Activated gamma-delta T cell treated with anti-CD3 and anti-CD28 coated beads, Interleukin-2, amount 50 U/mL, for 16 hours (primary cell): Measurements from ENCODE around the gene BEGAIN.

Experiments
- DNase-seq: peaks from one replicate; pipeline ENCODE4 v3.0.0-alpha.2; 2020; ENCODE audit warnings: low read depth

The BEGAIN gene

DNA sequence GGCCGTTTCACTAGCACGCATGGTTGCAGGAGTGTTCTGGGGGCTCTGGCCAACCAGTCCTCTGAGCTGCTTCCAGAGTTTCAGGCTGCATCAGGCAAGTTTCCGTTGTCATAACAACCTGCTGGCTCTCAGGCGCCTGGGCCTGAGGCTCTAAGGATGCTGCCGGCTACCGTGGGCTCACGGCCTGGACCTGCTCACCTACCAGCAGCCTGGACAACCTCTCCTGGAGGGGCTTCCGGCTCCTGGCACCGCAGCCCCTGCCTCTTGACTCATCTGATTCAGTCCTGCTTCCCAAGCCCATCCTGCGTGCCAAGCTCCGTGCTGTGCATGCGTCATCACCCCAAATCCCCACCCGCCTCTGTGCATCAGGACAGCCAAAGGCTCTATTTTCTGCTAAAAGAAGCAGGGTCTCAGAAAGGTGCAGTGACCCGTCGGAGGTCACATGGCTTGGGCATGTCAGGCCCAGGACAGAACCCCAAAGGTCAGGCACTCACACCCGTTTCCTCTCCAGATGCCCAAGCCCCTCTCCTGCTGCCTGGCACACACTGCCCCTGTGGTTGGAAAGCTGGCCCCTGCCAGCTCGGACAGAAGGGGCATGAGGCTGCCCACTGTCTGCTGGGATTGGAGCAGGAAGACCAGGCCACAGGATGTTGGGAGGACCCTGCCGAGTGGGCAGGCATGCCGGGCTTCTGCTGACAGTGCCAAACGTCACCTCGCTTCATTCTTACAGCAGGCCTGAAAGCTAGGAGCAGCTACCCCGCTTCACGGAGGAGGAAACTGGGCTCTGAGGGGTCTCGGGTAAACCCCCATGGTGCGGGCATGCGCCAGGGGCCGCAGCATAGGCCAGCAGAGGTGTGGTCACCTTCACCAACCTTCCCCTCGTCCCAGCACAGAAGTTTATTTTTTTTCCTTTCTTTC, 5.7 kb downstream of the BEGAIN start:
- no peak for DNase-seq

DNA sequence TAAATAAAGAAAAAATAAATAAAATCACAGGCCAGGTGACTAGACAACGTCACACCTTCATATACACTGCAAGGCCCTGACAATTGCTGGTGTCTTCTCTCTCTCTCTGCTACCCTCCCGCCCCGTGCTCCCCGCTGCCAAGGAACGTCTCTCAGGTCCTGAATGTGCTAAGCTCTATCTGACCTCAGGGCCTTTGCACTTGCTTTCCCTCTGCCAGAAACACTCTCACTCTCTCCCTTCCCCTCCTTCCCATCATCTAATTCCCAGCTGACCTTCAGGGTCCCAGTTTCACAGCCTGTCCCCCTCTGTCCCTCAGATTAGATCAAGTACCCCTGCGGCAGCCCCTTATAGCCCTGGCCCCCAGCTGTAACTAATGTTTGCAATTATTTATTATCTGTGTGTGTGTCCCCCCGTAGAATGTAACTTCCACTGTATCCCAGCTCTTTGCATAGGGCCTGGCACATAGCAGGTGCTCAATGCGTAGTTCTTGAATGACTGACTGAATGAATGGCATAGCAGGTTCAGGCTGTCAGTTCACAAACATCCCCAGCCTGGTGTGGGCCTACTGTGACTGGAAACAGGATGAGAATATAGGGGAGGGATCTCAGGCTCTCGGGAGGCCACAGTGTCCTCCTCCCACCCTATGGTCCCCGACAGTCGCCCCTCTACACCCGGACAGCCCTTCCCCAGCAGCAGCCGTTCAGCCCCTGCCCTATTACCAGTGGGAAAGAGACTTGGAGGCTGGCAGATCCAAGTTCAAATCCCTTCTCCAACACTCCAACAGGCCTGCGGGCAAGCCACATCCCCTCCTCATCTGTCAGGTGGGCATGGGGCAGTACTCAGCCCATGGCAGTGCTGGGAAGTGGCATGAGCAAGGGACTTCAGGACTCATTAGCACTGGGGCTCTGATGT, 6.6 kb downstream of the BEGAIN start:
- no peak for DNase-seq

DNA sequence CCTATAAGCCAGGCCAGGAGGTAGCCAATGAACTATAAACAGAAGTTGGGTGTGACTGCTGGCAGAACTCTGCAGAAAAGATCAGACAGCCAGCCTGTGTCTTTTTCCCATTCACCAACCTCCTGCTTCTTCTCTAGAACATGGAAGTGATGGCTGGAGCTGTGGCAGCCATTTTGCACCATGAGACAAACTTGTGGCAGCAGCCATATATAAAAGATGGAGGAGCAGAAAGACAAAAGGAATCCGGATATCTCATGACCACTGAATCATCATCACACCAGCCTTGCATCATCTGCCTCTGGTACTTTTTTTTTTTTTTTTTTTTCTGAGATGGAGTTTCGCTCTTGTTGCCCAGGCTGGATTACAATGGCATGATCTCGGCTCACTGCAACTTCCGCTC, 8.7 kb downstream of the BEGAIN start:
- no peak for DNase-seq

DNA sequence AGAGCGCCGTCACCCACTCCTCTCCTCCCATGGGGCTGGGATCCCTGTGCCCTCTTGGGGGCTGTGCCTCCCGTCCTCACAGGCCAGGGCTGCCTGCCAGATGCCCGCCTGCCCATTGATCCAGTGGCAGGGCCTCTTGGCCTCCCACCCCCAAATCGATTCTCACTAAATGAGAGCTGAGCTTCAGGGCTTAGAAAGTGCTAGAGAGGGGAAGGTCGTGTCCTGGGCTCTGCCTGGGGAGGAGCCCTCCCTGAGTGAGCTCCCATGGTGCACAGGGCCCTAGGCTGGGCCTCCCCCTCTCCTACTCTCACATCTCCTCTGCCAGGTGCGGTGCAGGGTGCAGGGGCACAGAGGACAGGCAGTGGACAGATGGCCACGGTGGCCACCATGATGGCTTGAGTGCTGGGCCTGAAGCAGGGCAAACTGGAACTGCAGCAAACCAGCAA, 9.2 kb downstream of the BEGAIN start:
- no peak for DNase-seq

DNA sequence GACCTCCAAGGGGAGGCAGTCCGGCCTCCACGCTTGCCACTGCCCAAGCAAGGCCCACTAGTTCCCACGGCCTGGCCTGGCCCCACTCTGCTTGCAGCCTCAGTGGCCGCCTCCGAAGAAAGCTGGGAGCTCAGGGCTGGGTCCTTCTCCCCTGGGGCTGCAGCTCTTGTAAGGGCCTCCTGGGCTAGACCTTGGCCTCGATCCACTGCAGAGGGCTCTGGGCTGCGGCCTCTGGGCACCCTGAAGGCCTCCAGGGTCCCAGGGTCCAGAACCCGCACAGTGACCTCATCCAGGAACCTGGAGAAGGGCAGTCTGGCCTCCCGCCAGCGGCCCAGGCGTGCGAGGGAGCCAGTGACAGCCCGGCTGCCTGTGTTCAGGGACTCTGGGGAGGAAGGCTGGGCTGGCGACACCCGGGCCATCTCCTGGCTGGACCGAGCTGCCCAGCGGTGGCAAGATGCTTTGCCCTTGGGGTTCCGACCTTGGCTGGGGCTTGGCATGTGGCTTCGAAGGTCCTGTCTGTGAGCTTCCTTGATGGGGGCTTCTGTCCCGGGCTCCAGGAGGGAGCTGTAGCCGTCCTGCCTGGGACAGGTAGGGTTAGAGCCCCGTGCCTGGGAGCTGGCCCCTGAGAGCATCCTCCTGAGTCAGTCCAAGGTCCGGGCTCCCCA, 9.8 kb downstream of the BEGAIN start:
- DNase-seq = no peak

DNA sequence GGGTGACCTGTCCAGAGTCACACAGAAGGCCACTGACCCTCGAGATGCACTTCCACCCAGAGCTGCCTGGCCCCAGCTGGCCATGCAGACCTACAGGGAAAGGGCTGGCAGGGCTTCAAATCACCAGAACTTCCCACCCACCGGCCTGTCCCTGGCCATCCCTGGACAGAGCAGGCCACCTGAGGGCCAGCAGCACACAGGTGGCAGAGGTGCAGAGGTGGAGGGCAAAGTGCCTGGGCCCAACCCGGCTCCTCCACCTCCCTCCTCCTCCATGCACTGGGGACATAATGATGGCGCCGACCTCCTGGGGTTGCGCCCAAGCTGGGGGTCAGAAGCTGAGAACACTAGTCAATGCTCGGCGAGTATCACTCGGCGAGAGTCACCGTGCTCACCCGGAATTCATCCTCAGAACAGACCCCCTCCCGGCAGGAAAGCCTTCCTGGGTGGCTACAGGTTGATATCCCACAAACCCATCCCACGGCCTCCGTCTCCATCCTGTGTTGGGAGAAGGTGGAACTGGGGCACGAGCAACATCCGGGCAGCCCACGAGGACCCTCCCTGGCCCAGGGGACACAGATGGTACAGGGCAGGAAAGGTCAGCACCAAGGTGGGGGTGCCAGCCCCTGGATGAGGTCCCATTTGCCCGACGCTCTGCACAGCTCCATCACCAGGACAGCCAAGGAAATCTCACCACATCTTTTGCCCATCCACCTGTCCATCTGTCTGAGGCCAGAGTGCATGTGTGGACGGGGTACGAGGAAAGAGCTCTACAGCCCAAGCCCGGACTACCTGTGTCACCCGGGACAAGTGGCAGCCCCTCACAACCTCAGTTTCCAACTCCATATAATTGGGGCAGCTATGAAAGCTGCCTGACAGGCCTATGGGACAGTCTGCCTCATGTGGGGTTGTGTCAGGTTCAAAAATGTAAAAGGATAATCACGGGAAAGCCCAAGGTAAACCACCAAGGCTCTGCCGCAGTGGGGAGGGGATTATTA, 10.8 kb downstream of the BEGAIN start:
- no peak for DNase-seq

DNA sequence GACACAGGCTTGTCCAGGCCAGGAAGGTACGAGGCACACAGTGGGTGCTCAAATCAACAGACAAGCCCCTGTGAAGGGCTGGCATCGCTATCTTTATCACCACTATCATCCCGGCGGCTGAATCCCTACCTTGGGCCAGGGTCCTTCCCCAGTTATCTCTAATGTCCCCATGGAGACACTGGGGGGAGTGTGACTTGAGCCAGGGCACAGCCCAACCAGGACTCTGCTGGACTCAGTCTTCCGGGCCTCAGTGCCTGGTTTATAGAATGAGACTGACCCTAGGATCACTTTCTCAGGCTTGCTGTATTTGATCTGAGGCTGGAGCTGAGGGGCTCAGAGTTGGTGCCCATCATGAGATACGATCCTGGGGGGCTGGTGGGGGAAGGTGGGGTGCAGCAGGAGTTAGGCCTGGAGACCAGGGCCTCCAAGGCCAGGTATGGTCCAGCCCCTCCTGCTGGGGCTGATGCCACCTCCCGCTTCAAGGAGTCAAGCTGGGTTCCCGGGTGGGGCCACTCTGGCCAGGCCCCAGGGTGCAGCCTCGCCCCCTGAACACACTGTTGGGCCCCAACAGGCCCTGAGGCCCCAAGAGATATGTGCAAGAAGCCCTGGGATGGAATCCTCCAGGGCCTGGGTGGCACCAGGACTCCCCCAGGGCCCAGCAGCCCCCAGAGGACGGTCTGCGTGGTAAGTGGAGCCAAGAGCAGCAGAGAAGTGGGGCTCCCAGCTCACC, 11.8 kb downstream of the BEGAIN start:
- DNase-seq = no peak

DNA sequence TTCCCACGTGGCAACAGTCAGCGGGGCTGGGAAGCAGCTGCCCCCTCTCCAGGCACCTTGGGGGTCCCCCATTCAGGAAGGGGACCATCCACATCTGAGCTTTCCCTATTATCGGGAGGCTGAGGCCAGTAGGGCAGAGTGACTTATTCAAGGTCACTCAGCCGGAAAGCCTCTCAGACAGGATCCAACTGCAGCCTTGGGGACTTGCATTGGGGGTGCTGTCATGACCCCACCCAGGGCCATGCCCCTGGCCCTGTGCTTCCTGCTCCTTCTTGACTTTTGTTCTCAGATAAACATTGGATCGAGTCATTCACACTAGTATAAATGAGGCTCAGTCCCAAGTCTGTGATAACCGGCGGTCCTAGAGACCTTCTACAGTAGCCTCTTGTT, 12.6 kb downstream of the BEGAIN start:
- no peak for DNase-seq

DNA sequence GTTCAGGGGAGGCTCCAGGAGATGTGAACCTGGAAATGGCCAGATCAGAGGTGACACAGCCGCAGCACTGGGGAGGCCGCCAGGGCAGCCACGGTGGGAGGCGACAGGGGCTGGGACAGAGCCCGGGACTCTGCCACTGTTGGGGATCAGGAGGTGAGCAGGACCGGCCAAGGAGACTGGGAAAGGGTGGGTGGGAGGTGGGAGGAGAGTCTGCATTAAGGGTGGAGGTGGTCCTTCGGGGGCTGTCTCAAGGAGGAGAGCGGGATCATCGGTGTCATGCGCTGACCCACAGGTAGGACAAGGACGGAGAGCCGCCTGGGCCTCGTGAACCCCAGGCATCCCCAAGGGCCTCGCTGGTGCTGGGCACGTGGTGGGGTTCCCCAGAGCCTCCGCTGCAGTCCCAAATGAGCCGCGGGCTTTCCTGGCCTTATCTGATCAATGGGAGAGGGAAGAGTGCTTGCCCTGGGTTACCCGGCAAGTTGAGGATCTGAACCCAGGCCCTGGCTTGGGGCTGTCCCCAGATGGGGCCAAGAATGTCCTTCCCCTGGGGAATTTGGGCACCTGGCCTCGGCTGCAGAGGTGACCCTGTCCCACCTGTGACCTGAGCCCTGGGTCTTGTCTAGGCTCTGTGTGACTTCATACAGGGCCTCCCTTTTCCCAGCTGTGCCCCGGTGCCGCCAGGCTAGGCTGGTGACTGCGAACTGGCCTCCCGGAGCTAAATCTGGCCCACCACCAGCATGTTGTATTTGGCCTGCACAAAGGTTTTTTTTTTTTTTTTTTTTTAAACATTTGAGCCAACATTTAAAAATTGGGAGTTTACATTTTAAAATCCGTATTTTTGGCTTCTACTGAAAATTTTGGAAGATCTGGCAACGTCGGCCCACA, 13.2 kb downstream of the BEGAIN start:
- no peak for DNase-seq

DNA sequence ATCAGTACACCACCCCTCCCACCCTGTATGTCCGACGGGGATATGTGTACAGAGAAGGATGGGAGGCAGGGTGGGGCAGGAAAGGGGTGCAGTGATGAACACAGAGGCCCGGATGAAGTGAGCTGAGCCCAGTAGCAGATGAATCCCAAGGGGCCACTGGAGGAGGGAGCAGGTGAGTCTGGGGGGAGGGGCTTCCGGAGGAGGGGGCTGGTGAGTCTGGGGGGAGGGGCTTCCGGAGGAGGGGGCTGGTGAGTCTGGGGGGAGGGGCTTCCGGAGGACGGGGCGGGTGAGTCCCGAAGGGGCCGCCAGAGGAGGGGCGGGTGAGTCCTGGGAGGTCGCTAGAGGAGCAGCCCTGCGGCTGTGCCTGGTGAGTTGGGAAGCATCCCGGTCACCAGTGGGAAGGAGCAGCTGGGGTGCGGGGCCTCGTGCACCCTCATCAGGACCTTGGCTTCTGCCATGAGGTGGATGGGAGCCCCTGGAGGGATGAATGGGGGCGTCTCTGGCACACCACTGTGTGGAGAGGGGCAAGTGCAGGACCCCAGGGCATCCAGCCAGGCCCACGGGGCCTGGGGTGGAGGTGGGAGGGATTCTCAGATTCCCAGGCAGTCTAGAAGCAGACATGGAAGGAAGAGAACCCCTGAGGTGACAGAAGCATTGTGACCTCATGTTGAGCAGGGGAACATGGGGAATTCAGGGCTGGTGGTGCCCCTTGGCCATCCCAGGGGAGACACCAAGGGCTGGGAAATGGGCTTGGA, 14.0 kb downstream of the BEGAIN start:
- no peak for DNase-seq

DNA sequence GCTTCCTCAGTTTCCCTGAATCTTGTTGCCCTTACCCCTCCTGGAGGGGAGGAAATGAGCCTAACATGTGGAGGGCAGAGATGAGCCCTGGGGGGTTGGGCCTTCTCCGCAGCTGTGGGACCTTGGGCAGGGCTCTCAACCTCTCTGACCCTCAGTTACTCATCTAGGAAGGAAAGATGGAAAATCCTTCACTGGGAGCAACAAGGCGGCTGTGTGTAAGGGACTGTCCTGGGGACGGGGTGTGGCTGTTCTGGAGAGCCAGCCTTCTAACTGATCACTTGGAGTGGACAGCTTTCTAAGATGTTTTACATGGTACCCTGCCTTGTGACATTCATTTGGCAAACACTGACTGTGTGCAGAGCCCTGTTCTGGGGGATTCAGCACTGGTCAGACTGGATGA, 14.7 kb downstream of the BEGAIN start:
- DNase-seq = no peak

DNA sequence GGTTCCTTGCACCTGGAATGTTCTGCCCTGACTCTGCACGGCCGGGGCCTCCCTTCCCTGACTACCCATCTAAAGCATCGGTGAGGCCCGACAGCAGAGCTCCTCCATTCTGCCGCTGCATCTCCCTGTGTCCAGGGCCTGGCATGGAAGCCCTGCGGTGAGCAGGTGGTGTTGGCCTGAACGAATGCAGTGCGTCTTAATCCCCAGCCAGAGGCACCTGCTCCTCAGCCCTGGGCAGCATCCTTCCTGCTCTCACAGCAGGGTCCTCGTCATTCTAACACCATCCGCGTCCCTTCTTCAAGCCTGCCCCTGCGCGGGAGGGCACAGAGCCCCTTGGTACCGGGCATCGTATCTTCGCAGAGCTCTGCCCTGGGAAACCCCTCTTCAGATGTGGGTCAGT, 15.4 kb downstream of the BEGAIN start:
- DNase-seq = no peak

DNA sequence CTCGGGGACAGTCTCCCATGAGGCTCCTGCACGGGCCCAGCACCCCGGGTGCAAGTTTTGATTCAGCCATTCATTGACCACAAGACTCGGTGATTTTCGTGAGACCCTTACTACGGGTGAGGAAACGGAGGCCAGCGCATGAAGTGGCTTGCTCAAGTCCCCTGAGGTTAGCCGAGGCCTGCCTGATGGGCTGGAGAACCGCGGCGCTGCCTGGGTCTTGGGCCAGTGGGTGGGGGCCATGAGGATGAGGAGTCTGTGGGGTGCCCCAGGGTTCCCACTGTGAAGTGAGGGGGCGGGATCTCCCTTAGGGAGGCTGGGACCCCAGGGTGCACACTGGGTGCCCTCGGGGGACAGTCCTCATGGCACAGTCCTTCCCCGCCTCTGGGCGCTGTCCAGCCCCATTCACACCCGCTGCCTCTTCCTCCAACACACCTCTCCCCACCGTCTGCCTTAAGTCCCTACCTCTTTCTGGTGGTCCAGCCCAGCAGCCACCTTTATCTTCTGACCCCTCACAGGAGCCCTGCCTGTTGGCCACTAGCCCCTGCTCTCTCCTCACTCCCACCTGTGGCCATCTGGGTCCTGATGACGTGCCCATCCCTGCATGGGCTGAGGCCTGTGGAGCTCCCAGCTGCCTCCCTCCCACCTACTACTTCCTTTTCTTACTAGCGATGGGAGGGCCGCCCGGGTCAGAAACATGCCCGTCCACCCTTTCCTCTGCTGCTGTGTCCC, 16.3 kb downstream of the BEGAIN start:
- no peak for DNase-seq

DNA sequence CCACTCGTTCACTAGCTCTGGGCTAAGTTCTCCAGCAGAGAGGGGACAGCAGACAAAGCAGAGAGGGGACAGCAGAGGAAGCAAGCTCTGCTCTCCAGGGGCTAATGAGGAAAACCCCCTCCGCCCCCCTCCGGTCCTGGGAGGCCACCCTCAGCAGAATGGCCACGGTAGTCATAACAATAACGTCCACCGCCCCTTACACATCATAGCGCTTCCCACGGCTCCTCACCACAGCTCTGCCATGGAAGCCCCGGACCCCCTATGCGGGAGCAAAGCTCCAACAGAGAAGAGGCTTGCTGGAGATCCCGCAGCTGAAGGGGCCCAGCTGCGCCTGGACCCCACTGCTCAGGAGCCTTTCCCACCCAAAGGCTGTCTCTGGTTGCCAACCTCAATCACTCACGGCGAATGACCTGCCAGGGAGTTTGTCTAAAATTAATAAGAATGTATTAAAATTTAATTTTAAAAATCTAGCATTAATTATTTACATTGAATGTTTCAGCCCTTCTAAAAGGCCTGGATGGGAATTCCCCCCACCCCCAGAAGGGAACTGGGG, 17.4 kb downstream of the BEGAIN start:
- no peak for DNase-seq

DNA sequence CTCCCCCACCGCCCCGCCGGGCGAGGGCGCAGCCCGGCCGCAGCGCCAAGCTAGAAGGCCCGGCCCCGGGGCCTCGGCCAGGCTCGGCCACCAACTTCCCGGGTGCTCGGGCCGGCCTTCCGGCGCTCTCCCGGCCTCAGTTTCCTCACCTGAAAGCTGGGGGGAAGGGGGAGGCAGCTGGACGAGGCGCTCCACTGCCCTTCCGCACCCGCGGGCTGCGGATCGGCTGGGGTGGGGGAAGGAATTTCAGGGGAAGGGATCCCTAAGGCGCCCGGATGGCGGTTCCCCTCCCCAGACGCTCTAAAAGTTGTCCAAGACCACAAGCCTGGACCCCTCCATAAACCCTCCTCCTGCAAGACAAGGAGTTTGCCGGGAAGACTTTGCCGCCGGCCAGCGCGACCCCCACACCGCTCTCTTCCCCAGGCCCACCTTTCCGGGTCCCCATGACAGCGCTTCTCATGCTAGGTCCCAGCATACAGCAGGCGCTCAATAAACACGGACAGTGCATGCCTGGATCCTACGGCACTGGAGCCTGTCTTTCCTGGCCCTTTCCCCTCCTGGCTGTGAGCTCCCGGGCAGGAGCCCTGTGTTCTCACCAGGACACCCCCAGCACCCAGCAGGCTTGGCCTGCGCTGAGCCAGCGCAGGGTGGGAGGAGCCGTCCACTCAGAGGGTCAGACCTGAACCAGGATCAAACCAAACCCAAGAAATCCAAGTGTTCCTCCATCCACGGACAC, 18.1 kb downstream of the BEGAIN start:
- DNase-seq = no peak

DNA sequence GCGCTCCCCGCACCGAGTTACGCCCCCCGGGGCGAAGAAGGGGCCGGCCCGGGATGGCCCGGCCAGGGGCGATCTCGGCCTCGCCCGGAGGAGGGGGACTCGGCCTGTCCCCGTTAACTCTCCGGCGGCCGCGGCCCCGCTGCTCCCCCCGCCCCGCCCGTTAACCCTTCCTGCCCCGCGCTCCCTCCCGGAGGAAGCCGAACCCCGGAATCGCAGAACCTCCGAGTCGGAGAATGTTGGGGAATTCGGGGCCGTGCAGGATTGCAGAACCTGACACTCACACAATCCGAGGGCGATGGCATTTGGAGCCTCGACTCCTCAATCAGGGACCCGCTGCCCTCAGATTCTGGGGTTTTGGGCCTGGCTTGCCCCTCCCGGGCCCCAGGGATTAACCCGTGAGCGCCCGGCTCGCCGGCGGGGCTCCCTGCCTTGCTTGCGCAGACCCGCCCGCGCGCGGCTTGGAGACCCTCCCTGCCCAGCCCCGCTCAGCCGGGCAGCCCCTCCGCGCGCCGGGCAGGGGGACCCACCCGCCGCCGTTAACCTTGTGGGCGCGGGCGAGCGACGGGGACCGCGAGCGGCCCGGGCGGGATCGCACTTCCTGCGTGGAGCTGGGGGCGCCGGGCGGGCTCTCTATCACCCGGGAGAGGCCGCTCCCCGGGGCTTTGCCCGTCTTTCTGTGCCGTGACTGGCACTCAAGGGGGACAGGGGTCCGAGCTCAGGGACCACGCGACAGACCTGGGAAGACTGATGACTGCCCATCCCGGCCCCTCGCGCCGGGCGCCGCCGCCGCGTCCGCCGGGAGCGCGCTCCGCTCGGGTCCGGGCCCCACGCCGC, 18.8 kb downstream of the BEGAIN start:
- DNase-seq = no peak
